ENCODE data around the gene IL17C. TPM values are rescaled to one million over a fixed set of nuclear protein-coding genes. Genes with fewer than 3 reads are reported as not detected.

IL17C gene
- total RNA-seq, 1 donor from 2014 or later, result not detected

DNA sequence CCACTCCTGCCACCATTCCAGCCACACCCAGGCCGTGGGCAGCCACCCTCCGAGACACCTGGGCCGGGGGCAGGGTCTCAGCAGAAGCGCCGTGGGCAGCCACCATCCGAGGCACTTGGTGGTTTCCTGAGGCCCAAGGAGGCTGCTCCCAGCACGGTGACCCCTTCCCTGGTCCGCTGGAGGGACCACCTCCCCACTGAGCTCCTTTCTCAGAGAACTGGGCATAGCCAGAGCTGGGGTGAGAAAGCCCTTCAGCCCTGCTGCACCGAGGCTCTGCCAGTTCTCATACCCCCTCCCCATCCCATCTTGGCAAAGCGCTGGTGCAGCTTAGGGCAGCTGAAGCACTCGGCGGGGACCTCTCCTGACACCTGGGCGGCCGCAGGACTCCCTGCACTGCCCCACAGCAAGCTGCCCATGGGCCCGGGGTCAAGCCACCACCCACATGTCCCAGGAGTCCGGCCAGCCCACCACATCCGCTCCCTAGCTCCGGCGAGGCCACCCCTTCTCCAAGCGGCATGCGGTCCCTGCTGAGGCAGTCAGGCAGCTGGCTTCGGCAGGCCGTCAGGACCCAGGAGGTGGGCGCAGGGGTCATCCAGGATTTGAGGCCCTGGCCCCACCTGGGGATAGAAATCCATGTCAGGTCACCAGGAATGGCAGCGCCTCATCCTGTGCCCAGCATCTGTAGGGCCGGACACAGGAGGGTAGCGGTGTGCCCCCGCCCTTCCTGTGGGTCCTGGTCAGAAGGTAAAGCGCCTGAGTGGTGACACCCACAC lies 13.8 kb downstream of the IL17C start:
- TF ChIP-seq, protein P1, sequence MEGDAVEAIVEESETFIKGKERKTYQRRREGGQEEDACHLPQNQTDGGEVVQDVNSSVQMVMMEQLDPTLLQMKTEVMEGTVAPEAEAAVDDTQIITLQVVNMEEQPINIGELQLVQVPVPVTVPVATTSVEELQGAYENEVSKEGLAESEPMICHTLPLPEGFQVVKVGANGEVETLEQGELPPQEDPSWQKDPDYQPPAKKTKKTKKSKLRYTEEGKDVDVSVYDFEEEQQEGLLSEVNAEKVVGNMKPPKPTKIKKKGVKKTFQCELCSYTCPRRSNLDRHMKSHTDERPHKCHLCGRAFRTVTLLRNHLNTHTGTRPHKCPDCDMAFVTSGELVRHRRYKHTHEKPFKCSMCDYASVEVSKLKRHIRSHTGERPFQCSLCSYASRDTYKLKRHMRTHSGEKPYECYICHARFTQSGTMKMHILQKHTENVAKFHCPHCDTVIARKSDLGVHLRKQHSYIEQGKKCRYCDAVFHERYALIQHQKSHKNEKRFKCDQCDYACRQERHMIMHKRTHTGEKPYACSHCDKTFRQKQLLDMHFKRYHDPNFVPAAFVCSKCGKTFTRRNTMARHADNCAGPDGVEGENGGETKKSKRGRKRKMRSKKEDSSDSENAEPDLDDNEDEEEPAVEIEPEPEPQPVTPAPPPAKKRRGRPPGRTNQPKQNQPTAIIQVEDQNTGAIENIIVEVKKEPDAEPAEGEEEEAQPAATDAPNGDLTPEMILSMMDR (IDR thresholded peaks at IDR 0.05; ENCODE audit: partially characterized antibody, unreplicated experiment), result no peak

DNA sequence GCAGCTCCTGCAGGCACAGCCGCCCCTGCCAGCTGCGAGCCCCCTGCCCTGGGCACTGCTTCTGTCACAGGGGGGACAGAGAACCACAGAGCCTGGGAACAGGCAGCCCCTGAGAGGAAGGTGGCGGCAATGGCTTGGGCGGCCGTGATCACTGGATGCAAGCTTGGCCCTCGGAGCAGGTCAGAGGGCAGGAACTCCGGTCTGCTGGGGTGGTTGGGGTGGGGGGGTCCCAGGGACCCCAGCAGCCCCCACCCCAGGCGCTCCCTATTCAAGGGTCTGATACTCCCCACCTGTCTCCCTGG lies 14.3 kb downstream of the IL17C start:
- peaks cover 4% of the 10 kb centered on the region for H3K9me3 Mint-ChIP-seq (ENCODE audit: unreplicated experiment)
- TF ChIP-seq, protein P1 (IDR thresholded peaks at IDR 0.05; ENCODE audit: partially characterized antibody, unreplicated experiment), result no peak
- no peak for DNase-seq
- H3K27ac Mint-ChIP-seq (ENCODE audit: unreplicated experiment), result no peak overlapping the region
- H3K27me3 Mint-ChIP-seq (ENCODE audit: unreplicated experiment), result peaks cover 15% of the 10 kb centered on the region
- no peak overlapping the region for H3K4me3 Mint-ChIP-seq (ENCODE audit: unreplicated experiment)
- no peaks in the 10 kb centered on the region for H3K36me3 Mint-ChIP-seq (ENCODE audit: unreplicated experiment)
- H3K4me1 Mint-ChIP-seq (ENCODE audit: low read depth, unreplicated experiment), result peaks cover 10% of the 10 kb centered on the region

More for the DNA sequence above, 13.8 kb downstream of the IL17C start:
- H3K27ac Mint-ChIP-seq (ENCODE audit: unreplicated experiment), result no peak overlapping the region
- H3K36me3 Mint-ChIP-seq (ENCODE audit: unreplicated experiment), result no peaks in the 10 kb centered on the region
- DNase-seq, result no peak
- H3K9me3 Mint-ChIP-seq (ENCODE audit: unreplicated experiment), result peaks cover 4% of the 10 kb centered on the region
- H3K4me1 Mint-ChIP-seq (ENCODE audit: low read depth, unreplicated experiment), result peaks cover 10% of the 10 kb centered on the region
- no peak overlapping the region for H3K4me3 Mint-ChIP-seq (ENCODE audit: unreplicated experiment)
- H3K27me3 Mint-ChIP-seq (ENCODE audit: unreplicated experiment), result peaks cover 15% of the 10 kb centered on the region

DNA sequence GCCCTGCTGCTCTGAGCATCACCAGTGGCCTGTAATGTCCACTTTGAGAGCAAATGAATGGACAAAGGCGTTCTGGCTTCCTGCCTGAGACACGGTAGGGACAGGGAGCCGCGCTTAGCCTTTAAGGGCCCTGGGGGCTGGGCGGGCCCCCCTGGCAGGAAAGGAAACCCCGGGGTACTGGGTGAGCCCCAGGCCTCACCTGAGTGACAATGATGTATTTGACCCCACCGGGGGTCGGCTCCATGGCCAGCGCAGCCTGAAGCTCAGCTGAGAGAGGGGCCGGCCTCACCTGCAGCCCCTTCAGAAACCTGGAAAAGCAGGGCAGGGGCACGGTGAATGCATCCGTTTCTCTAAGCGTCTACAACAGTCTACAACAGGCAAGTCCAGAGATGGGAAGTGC lies 14.7 kb downstream of the IL17C start:
- peaks cover 4% of the 10 kb centered on the region for H3K9me3 Mint-ChIP-seq (ENCODE audit: unreplicated experiment)
- TF ChIP-seq, protein P1 (IDR thresholded peaks at IDR 0.05; ENCODE audit: partially characterized antibody, unreplicated experiment), result no peak
- no peak overlapping the region for H3K27ac Mint-ChIP-seq (ENCODE audit: unreplicated experiment)
- no peak for DNase-seq
- peaks cover 15% of the 10 kb centered on the region for H3K27me3 Mint-ChIP-seq (ENCODE audit: unreplicated experiment)
- H3K4me3 Mint-ChIP-seq (ENCODE audit: unreplicated experiment), result no peak overlapping the region
- no peaks in the 10 kb centered on the region for H3K36me3 Mint-ChIP-seq (ENCODE audit: unreplicated experiment)
- H3K4me1 Mint-ChIP-seq (ENCODE audit: low read depth, unreplicated experiment), result peaks cover 10% of the 10 kb centered on the region

DNA sequence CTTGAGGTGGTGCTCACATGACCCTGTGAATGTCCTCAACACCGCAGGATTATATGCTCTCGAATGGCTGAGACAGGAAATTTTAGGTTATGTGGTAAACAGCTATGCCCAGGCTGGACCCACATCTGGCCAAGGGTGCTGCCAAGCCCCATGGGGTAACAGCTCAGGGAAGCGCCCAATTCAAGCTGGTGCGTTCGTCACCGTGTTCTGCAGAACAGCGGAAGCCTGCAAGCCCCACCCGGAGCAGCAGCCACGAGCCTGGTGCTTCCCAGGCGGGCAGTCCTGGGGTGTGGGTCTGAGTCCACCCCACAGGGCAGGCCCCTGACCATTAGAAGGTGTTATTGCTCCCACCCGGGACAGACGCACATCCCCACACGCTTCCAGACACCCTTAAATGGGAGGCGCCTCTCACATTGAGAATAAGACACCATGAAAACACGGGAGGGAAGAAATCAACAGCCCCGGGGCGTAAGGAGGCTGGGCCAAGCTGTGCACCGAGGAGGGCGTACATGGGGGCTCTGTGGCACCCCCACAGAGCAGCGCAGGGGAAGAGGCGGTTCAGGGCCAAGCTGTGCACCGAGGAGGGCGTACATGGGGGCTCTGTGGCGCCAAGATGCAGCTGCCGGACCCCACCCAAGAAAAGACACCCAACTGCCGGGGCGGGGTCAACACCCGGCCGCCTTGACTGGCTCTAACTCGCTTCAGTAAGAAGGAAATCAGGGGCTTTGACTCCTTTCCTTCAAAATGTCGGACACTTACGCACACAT lies 15.4 kb downstream of the IL17C start:
- Mint-ChIP-seq H3K27ac (ENCODE audit: unreplicated experiment) (peak overlapping the region; percentile 28), H3K27me3 (ENCODE audit: unreplicated experiment) (peaks cover 13% of the 10 kb centered on the region), H3K4me3 (ENCODE audit: unreplicated experiment) (no peak overlapping the region), H3K4me1 (ENCODE audit: low read depth, unreplicated experiment) (peaks cover 10% of the 10 kb centered on the region), H3K36me3 (ENCODE audit: unreplicated experiment) (no peaks in the 10 kb centered on the region), H3K9me3 (ENCODE audit: unreplicated experiment) (peaks cover 4% of the 10 kb centered on the region)
- TF ChIP-seq, protein P1 (IDR thresholded peaks at IDR 0.05; ENCODE audit: partially characterized antibody, unreplicated experiment), result no peak
- DNase-seq, result no peak

Measured in glutamatergic neuron (in vitro differentiated cells).